Retinal pigment epithelial cell (primary cell): ENCODE measurements around the gene TMEM196.

Experiments used
- DNase-seq: peaks from one replicate; pipeline ENCODE4 v3.0.0-alpha.2; 2010; ENCODE audit warnings: low read depth
- H3K4me3 ChIP-seq: 2 replicates; pipeline ENCODE4 v1.5.1; 2011; ENCODE audit warnings: mild to moderate bottlenecking, low read length, control low read depth, moderate library complexity
- TF ChIP-seq, protein P1 (sequence below): conservative IDR thresholded peaks from 2 replicates; pipeline ENCODE4 v1.5.1; 2011; ENCODE audit warnings: low read depth, low read length, control low read depth, inconsistent platforms

TMEM196 gene

GRCh38 chr7:19708397-19709248, 64.8 kb downstream of the TMEM196 start, which contains the start of gene POLR1F:
Gene POLR1F (minus strand): TSS chr7:19709037. CDS start chr7:19709016, 21 bp downstream.
- peak; percentile 80 for DNase-seq
- H3K4me3 ChIP-seq = peak within 1 kb of the TSS; percentile 99
- TF ChIP-seq, protein P1, sequence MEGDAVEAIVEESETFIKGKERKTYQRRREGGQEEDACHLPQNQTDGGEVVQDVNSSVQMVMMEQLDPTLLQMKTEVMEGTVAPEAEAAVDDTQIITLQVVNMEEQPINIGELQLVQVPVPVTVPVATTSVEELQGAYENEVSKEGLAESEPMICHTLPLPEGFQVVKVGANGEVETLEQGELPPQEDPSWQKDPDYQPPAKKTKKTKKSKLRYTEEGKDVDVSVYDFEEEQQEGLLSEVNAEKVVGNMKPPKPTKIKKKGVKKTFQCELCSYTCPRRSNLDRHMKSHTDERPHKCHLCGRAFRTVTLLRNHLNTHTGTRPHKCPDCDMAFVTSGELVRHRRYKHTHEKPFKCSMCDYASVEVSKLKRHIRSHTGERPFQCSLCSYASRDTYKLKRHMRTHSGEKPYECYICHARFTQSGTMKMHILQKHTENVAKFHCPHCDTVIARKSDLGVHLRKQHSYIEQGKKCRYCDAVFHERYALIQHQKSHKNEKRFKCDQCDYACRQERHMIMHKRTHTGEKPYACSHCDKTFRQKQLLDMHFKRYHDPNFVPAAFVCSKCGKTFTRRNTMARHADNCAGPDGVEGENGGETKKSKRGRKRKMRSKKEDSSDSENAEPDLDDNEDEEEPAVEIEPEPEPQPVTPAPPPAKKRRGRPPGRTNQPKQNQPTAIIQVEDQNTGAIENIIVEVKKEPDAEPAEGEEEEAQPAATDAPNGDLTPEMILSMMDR = peak; percentile 88

DNA sequence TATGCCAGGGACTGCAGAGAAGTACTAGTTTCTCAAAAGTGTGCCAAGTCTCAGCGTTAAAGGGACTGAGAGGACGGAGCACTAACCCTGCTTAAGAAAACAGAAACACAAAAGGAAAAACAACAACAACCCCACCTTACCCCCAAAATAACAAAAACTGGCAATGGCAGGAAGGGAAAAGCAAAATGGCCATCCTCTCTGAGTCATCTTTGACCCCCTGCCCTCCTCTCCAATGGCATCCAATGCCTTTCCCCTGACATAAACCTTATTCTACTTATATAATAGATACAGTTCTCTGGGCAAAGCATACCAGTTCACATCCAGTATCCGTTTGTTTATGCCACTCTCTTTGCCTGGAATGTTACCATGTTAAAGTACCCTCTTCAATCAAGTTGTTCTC, 66.2 kb downstream of the TMEM196 start:
- no peak for DNase-seq
- H3K4me3 ChIP-seq = peak overlapping the region; percentile 99
- TF ChIP-seq, protein P1 = no peak

DNA sequence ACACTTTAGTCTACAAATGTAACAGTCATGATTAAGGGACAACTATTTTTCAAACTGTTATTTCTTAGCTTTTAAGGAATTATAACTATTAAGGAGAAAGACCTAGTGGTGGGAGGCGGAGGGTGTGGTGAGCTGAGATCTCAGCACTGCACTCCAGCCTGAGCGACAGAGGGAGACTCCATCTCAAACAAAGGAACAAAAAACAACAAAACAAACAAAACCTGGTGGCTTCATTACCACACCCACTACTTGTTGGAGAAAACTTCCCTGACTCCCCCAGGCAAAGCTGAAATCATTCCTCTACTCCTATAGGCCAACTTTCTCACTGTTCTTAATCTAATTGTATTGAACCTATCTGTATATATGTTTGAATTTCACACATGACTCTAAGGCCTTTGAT, 67.8 kb downstream of the TMEM196 start:
- no peak overlapping the region for H3K4me3 ChIP-seq
- TF ChIP-seq, protein P1 = no peak
- no peak for DNase-seq

GRCh38 chr7:19701471-19701870, 71.9 kb downstream of the TMEM196 start:
- TF ChIP-seq, protein P1 = no peak
- DNase-seq = no peak
- no peak overlapping the region for H3K4me3 ChIP-seq

DNA sequence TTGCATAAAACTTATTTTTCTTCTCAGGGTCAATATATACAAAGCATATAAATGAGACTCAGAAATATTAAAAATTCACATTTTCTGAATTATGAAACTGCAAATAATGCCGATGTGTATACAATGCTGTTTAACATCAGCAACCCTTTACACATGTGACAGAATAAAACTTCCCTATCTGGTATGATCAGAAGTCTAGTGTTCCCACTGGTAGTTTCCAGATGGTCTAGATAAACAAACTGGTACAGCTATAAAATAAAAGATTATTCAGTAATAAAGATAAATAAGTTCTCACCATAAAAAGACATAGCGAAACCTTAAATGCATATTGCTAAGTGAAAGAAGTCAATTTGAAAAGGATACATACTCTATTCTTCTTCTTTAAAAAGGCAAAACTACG, 72.5 kb downstream of the TMEM196 start:
- DNase-seq = no peak
- no peak overlapping the region for H3K4me3 ChIP-seq
- TF ChIP-seq, protein P1 = no peak

GRCh38 chr7:19698331-19698730, 75.1 kb downstream of the TMEM196 start:
- TF ChIP-seq, protein P1 = no peak
- H3K4me3 ChIP-seq = no peak overlapping the region
- DNase-seq = no peak

DNA sequence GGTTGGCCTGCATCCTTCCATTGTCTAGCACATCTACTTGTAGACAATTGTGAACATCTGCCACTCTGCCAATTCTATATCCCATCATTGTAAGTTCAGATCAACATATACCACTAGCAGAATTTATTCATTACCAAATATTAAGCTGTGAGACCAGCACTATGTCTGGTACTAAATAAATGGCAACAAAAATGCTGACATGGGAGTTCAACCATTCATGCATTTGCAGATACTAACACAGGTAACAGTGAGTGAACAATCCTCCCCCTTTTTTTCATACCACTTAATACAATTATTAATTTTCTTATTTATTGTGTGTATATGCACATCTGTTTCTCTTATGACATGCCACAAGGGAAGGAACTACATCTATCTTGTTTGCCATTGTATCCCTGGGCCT, 76.5 kb downstream of the TMEM196 start:
- H3K4me3 ChIP-seq = no peak overlapping the region
- no peak for DNase-seq
- TF ChIP-seq, protein P1 = no peak
